H9 (cell line): ENCODE measurements around the gene PLEKHA8. TPM values are rescaled to one million over a fixed set of nuclear protein-coding genes. Genes with fewer than 3 reads are reported as not detected.

Experiments
- DNase-seq: peaks from one replicate; pipeline ENCODE4 v3.0.0-alpha.2; 2017
- H2AFZ ChIP-seq: one replicate; pipeline ENCODE4 v1.6.1; 2013; ENCODE audit warnings: mild to moderate bottlenecking, low read length, control low read depth, moderate library complexity
- H2AK5ac ChIP-seq: 2 replicates; pipeline ENCODE4 v1.6.1; 2013; ENCODE audit warnings: low read length, control low read depth, mixed read lengths; ENCODE audit not compliant: insufficient read length
- H2BK120ac ChIP-seq: one replicate; pipeline ENCODE4 v1.6.1; 2013; ENCODE audit warnings: low read depth, mild to moderate bottlenecking, low read length, control low read depth, inconsistent platforms; ENCODE audit not compliant: poor library complexity, severe bottlenecking
- H2BK12ac ChIP-seq: 2 replicates; pipeline ENCODE4 v1.6.1; 2013; ENCODE audit warnings: low read length, control low read depth, mixed read lengths, low read depth; ENCODE audit not compliant: insufficient read length
- H2BK15ac ChIP-seq: 2 replicates; pipeline ENCODE4 v1.6.1; 2013; ENCODE audit warnings: low read depth, low read length, control low read depth
- H2BK20ac ChIP-seq: one replicate; pipeline ENCODE4 v1.6.1; 2013; ENCODE audit warnings: low read depth, mild to moderate bottlenecking, low read length, control low read depth, inconsistent platforms; ENCODE audit not compliant: poor library complexity, severe bottlenecking
- H2BK5ac ChIP-seq: 2 replicates; pipeline ENCODE4 v1.6.1; 2013; ENCODE audit warnings: low read length, control low read depth, mixed read lengths; ENCODE audit not compliant: insufficient read length
- H3K14ac ChIP-seq: 2 replicates; pipeline ENCODE4 v1.6.1; 2013; ENCODE audit warnings: low read length, control low read depth; ENCODE audit not compliant: insufficient read depth
- H3K18ac ChIP-seq: 2 replicates; pipeline ENCODE4 v1.6.1; 2013; ENCODE audit warnings: low read depth, mild to moderate bottlenecking, mixed read lengths, low read length, control low read depth; ENCODE audit not compliant: insufficient read length
- H3K23ac ChIP-seq: 2 replicates; pipeline ENCODE4 v1.6.1; 2013; ENCODE audit warnings: low read length, control low read depth, mixed read lengths, low read depth; ENCODE audit not compliant: insufficient read length
- H3K23me2 ChIP-seq: 2 replicates; pipeline ENCODE4 v1.6.1; 2013; ENCODE audit warnings: low read depth, mild to moderate bottlenecking, mixed read lengths, low read length, control low read depth; ENCODE audit not compliant: insufficient read length, poor library complexity, severe bottlenecking
- H3K27ac ChIP-seq: 2 replicates; pipeline ENCODE4 v1.5.1; 2013; ENCODE audit warnings: low read length, control low read depth, mixed read lengths, low read depth; ENCODE audit not compliant: insufficient read length
- H3K27me3 ChIP-seq: 2 replicates; pipeline ENCODE4 v1.6.1; 2013; ENCODE audit warnings: low read length, control low read depth, inconsistent platforms; ENCODE audit not compliant: insufficient read depth
- H3K4ac ChIP-seq: 2 replicates; pipeline ENCODE4 v1.6.1; 2013; ENCODE audit warnings: low read depth, mild to moderate bottlenecking, control low read depth, inconsistent platforms, low read length, moderate library complexity
- H3K4me1 ChIP-seq: 2 replicates; pipeline ENCODE4 v1.6.1; 2013; ENCODE audit warnings: low read length, control low read depth, inconsistent platforms; ENCODE audit not compliant: insufficient read depth
- H3K4me2 ChIP-seq: 2 replicates; pipeline ENCODE4 v1.6.1; 2013; ENCODE audit warnings: low read length, control low read depth, mixed read lengths; ENCODE audit not compliant: insufficient read length, insufficient read depth
- H3K56ac ChIP-seq: 2 replicates; pipeline ENCODE4 v1.6.1; 2013; ENCODE audit warnings: low read depth, mild to moderate bottlenecking, mixed read lengths, low read length, control low read depth; ENCODE audit not compliant: insufficient read length
- H3K79me1 ChIP-seq: 2 replicates; pipeline ENCODE4 v1.6.1; 2013; ENCODE audit warnings: low read depth, mild to moderate bottlenecking, moderate library complexity, low read length, control low read depth, inconsistent platforms; ENCODE audit not compliant: insufficient read depth, poor library complexity, severe bottlenecking
- H3K79me2 ChIP-seq: 2 replicates; pipeline ENCODE4 v1.6.1; 2013; ENCODE audit warnings: low read length, control low read depth, inconsistent platforms; ENCODE audit not compliant: insufficient read depth
- H3K9ac ChIP-seq: 2 replicates; pipeline ENCODE4 v1.6.1; 2013; ENCODE audit warnings: low read length, control low read depth, mixed read lengths; ENCODE audit not compliant: insufficient read length; ENCODE audit errors: extremely low read depth
- H3K9me3 ChIP-seq: one replicate; pipeline ENCODE4 v1.6.1; 2013; ENCODE audit warnings: low read depth, low read length, inconsistent platforms; ENCODE audit not compliant: control insufficient read depth
- H3T11ph ChIP-seq: one replicate; pipeline ENCODE4 v1.6.1; 2013; ENCODE audit warnings: mild to moderate bottlenecking, low read length, control low read depth, inconsistent platforms
- H4K20me1 ChIP-seq: one replicate; pipeline ENCODE4 v1.6.1; 2013; ENCODE audit not compliant: control insufficient read depth, insufficient read length, insufficient read depth
- H4K5ac ChIP-seq: 2 replicates; pipeline ENCODE4 v1.6.1; 2013; ENCODE audit warnings: low read depth, mild to moderate bottlenecking, mixed read lengths, low read length, control low read depth; ENCODE audit not compliant: insufficient read length
- H4K8ac ChIP-seq: replicated peaks from 2 replicates; pipeline ENCODE4 v1.6.1; 2013; ENCODE audit warnings: low read length, control low read depth, mixed read lengths, low read depth; ENCODE audit not compliant: insufficient read length
- H4K91ac ChIP-seq: 2 replicates; pipeline ENCODE4 v1.6.1; 2013; ENCODE audit warnings: low read depth, mild to moderate bottlenecking, moderate library complexity, mixed read lengths, low read length, control low read depth; ENCODE audit not compliant: insufficient read length
- H3K27ac Mint-ChIP-seq, 3 experiments: 2 replicates in 2 of 3; 3 replicates in 1 of 3; pipeline ENCODE4 v1.8.0; 2020 to 2021; ENCODE audit warnings: mixed read lengths in 3 of 3, mild to moderate bottlenecking in 1 of 3, moderate library complexity in 1 of 3
- H3K27me3 Mint-ChIP-seq: 2 replicates; pipeline ENCODE4 v1.8.0; 2021; ENCODE audit warnings: low read depth, mild to moderate bottlenecking, moderate library complexity, mixed read lengths
- H3K36me3 Mint-ChIP-seq, 3 experiments: 2 replicates in 2 of 3; 3 replicates in 1 of 3; pipeline ENCODE4 v1.8.0; 2020 to 2021; ENCODE audit warnings: low read depth in 3 of 3, mixed read lengths in 3 of 3; ENCODE audit not compliant: insufficient read depth in 1 of 3
- H3K4me1 Mint-ChIP-seq, 2 experiments: 2 replicates each; pipeline ENCODE4 v1.8.0; 2020; ENCODE audit warnings: mixed read lengths in 2 of 2
- H3K4me3 Mint-ChIP-seq, 2 experiments: 2 replicates in 1 of 2; 3 replicates in 1 of 2; pipeline ENCODE4 v1.8.0; 2020 to 2021; ENCODE audit warnings: mild to moderate bottlenecking in 2 of 2, mixed read lengths in 2 of 2, moderate library complexity in 1 of 2
- H3K9me3 Mint-ChIP-seq, 2 experiments: 2 replicates in 1 of 2; 3 replicates in 1 of 2; pipeline ENCODE4 v1.8.0; 2020; ENCODE audit warnings: mild to moderate bottlenecking in 2 of 2, mixed read lengths in 2 of 2, moderate library complexity in 1 of 2
- CTCF ChIP-seq: fragments of 200-600 bp; sonication (generic); conservative IDR thresholded peaks from 3 replicates; pipeline ENCODE4 v1.8.0; 2021; ENCODE audit warnings: antibody characterized with exemption, mild to moderate bottlenecking
- WGBS: extraction: QIAGEN DNeasy Blood & Tissue Kit; methylation state at CpG from one replicate; pipeline ENCODE4 v1.1.7; 2013; ENCODE audit warnings: missing lambda C conversion rate, low lambda C conversion rate, mixed read lengths; ENCODE audit not compliant: insufficient read length; ENCODE audit errors: extremely low coverage; 5-methylcytosine and 5-hydroxymethylcytosine counted together
- total RNA-seq: library from RNA; stranded (reverse); gene quantifications from 2 replicates; pipeline ENCODE4 v1.2.1, GENCODE V29; 2021

The PLEKHA8 gene
- total RNA-seq, 1 experiment from 2014 or later: 37.0 TPM

- Histone ChIP-seq H3K18ac (no peak overlapping the region), H4K91ac (no peak overlapping the region), H4K20me1 (no peaks in the 10 kb centered on the region), H3K23me2 (peaks cover 10% of the 10 kb centered on the region), H3K9me3 (no peaks in the 10 kb centered on the region), H3K79me1 (peaks cover 7% of the 10 kb centered on the region), H2AK5ac (no peak overlapping the region), H2BK5ac (no peak overlapping the region), H3K14ac (no peak overlapping the region), H3K9ac (peak overlapping the region; percentile 4), H3T11ph (no peak overlapping the region), H2BK12ac (no peak overlapping the region), H2BK15ac (no peak overlapping the region), H2BK20ac (no peak overlapping the region), H3K23ac (no peak overlapping the region), H3K27me3 (no peaks in the 10 kb centered on the region), H3K4ac (no peak overlapping the region), H2BK120ac (no peak overlapping the region), H4K5ac (no peak overlapping the region), H3K4me1 (peaks cover 4% of the 10 kb centered on the region; the same call in 1 of the 2 replicates), H2AFZ (peak overlapping the region; percentile 69), H4K8ac (no peak overlapping the region), H3K56ac (no peak overlapping the region), H3K4me2 (peak overlapping the region; percentile 93), H3K27ac (no peak overlapping the region), H3K79me2 (peaks cover 23% of the 10 kb centered on the region; the same call in 1 of the 2 replicates)
- H3K4me3 Mint-ChIP-seq: no peak overlapping the region; a peak in 3 of 5 replicates
- no peak for TF ChIP-seq CTCF
- no peaks in the 10 kb centered on the region for H3K9me3 Mint-ChIP-seq
- H3K27ac Mint-ChIP-seq: peak overlapping the region in 2 of 3 experiments; percentile 75 to 85; a peak in 3 of 7 replicates
- peaks cover 25 to 27% of the 10 kb centered on the region in 2 experiments for H3K4me1 Mint-ChIP-seq
- peaks cover 2 to 6% (median 2%) of the 10 kb centered on the region in 3 experiments; a peak in 5 of 7 replicates for H3K36me3 Mint-ChIP-seq
- H3K27me3 Mint-ChIP-seq: no peaks in the 10 kb centered on the region
- DNase-seq: no peak
- no CpG with 5 or more reads among the region's 10 CpGs for WGBS
These were observed 1.2 kb upstream of the PLEKHA8 start for GRCh38 chr7:30027065-30027456.
